Colonic mucosa (tissue), 4 donors: ENCODE results near the gene PPA1. TPM values are rescaled to one million over a fixed set of nuclear protein-coding genes. Genes with fewer than 3 reads are reported as not detected.
"Not testable (repeated sequence)": the region's sequence is repeated elsewhere in the genome, so short reads cannot be mapped to it uniquely, and the experiment has no call there.

Experiments used
- DNase-seq: peaks from one replicate; pipeline ENCODE4 v3.0.0-alpha.2; 2020
- H3K27ac ChIP-seq: fragments of 200-600 bp; one replicate; pipeline ENCODE4 v1.8.0; 2021
- H3K27me3 ChIP-seq: fragments of 200-600 bp; one replicate; pipeline ENCODE4 v1.8.0; 2021
- H3K36me3 ChIP-seq: fragments of 200-600 bp; one replicate; pipeline ENCODE4 v1.8.0; 2021
- H3K4me1 ChIP-seq: fragments of 200-600 bp; one replicate; pipeline ENCODE4 v1.8.0; 2021; ENCODE audit warnings: mild to moderate bottlenecking
- H3K4me3 ChIP-seq: fragments of 200-600 bp; one replicate; pipeline ENCODE4 v1.8.0; 2021
- H3K9ac ChIP-seq, 2 donors: one replicate each; pipeline ENCODE4 v1.7.0; 2013; ENCODE audit warnings: control low read depth in 2 of 2, low read depth in 2 of 2, low read length in 2 of 2
- H3K9me3 ChIP-seq: fragments of 200-600 bp; one replicate; pipeline ENCODE4 v1.8.0; 2021
- CTCF ChIP-seq: fragments of 200-600 bp; IDR thresholded peaks from one replicate; pipeline ENCODE4 v1.8.0; 2022; ENCODE audit warnings: antibody characterized with exemption, mild to moderate bottlenecking
- intact Hi-C: fragments of 100-400 bp; cut with DNase I; formaldehyde crosslinking; loops from one replicate; pipeline ENCODE4 v1.14.1; 2022
- total RNA-seq, 2 donors: library from RNA; stranded (reverse); fragmentation: NEBNext Ultra II Directional in 1 of 2; extraction: Animal tissue kit (Norgen Biotek cat#: 25700) in 1 of 2; gene quantifications; one replicate each; pipeline ENCODE4 v1.2.1, GENCODE V29; 2021
- donor health status: healthy.
- donor health status: DM: no; HTN: no; CAD: no.
- donor health status: DM: no; HTN: no; CAD: no.

Gene PPA1
- total RNA-seq, 2 donors from 2014 or later = 180 to 186 TPM

GRCh38 chr10:70237958-70238536, 4.8 kb upstream of the PPA1 start:
- H3K27me3 ChIP-seq, H3K9me3 ChIP-seq, intact Hi-C loops, H3K9ac ChIP-seq, H3K27ac ChIP-seq, DNase-seq, H3K36me3 ChIP-seq, H3K4me1 ChIP-seq, H3K4me3 ChIP-seq: not testable (repeated sequence)

- no peak overlapping the region for H3K27ac ChIP-seq
- intact Hi-C loops = no loop called here
- no peaks in the 10 kb centered on the region for H3K36me3 ChIP-seq
- TF ChIP-seq CTCF = no peak
- DNase-seq = no peak
- H3K4me1 ChIP-seq = no peaks in the 10 kb centered on the region
- H3K27me3 ChIP-seq = no peaks in the 10 kb centered on the region
- no peaks in the 10 kb centered on the region for H3K9me3 ChIP-seq
- H3K9ac ChIP-seq = no peak overlapping the region
- no peak overlapping the region for H3K4me3 ChIP-seq
Measured at GRCh38 chr10:70234668-70235447, 1.6 kb upstream of the PPA1 start.

GRCh38 chr10:70233939-70234300, 691 bp upstream of the PPA1 start:
- peaks cover 3% of the 10 kb centered on the region for H3K36me3 ChIP-seq
- peak overlapping the region; percentile 64 for H3K4me3 ChIP-seq
- no peaks in the 10 kb centered on the region for H3K27me3 ChIP-seq
- H3K9me3 ChIP-seq = no peaks in the 10 kb centered on the region
- no peak for DNase-seq
- H3K27ac ChIP-seq = peak overlapping the region; percentile 85
- TF ChIP-seq CTCF = no peak
- no peaks in the 10 kb centered on the region for H3K4me1 ChIP-seq
- intact Hi-C loops = no loop called here
- peak overlapping the region; percentile 64 to 98 for H3K9ac ChIP-seq

- intact Hi-C loops = no loop called here
- Histone ChIP-seq H3K27me3 (no peaks in the 10 kb centered on the region), H3K4me1 (no peaks in the 10 kb centered on the region), H3K36me3 (peaks cover 3% of the 10 kb centered on the region), H3K9me3 (no peaks in the 10 kb centered on the region), H3K4me3 (peak overlapping the region; percentile 64), H3K27ac (peak overlapping the region; percentile 85), H3K9ac (peak overlapping the region; percentile 95 to 98)
- no peak for TF ChIP-seq CTCF
- no peak for DNase-seq
Measured at GRCh38 chr10:70232859-70233108, 445 bp downstream of the PPA1 start.

GRCh38 chr10:70232155-70232858, 922 bp downstream of the PPA1 start:
- peak; percentile 83 for DNase-seq
- no peaks in the 10 kb centered on the region for H3K27me3 ChIP-seq
- H3K27ac ChIP-seq = peak overlapping the region; percentile 85
- H3K9ac ChIP-seq = peak overlapping the region; percentile 95 to 98
- no peaks in the 10 kb centered on the region for H3K4me1 ChIP-seq
- intact Hi-C loops = no loop called here
- H3K9me3 ChIP-seq = no peaks in the 10 kb centered on the region
- peaks cover 3% of the 10 kb centered on the region for H3K36me3 ChIP-seq
- TF ChIP-seq CTCF = no peak
- H3K4me3 ChIP-seq = peak overlapping the region; percentile 64

- TF ChIP-seq CTCF = no peak
- Histone ChIP-seq H3K27ac (peak overlapping the region; percentile 87), H3K4me1 (no peaks in the 10 kb centered on the region), H3K4me3 (no peak overlapping the region), H3K9ac (peak overlapping the region in 1 of 2 donors; percentile 4), H3K27me3 (no peaks in the 10 kb centered on the region), H3K36me3 (peaks cover 3% of the 10 kb centered on the region), H3K9me3 (no peaks in the 10 kb centered on the region)
- intact Hi-C loops = no loop called here
- no peak for DNase-seq
Measured at GRCh38 chr10:70228491-70228890, 4.7 kb downstream of the PPA1 start.
